GM12801 (cell line): ENCODE measurements around the gene CD58.

Source experiments
- TF ChIP-seq, protein P1 (sequence below): IDR thresholded peaks from one replicate; pipeline ENCODE4 v1.5.1; 2011; ENCODE audit warnings: control low read depth; ENCODE audit not compliant: insufficient read length; ENCODE audit errors: extremely low read depth

CD58 gene

DNA sequence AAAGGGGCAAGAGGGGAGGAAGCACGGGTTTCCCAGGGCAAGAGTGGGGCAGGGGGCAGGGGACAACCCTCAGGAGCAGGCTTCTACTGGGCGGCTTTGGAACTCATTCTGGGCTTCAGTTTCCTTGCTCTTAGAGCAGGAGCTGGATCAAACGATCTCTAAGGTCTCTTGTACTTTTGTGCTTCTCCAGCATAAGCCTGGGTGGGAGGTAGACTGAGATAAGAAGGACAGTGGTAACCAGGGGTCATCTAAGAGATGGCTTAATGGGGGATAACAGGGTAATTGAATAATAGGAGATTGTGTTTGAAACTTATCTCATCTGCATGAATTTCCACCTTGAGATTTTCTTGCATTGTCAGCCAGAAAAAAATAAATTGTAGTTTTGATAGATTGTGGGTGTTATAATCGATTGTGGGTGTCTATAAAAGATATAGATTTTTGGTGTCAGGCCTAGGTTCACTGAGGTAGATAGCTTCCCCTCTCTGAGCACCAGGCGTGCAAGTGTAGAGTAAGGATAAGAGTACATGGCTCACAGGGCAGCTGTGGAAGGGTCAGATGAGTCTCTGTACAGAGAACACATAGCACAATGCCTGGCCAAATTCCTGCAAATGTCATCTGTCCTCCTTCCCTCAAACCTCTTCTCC, 68.0 kb downstream of the CD58 start:
- TF ChIP-seq, protein P1, sequence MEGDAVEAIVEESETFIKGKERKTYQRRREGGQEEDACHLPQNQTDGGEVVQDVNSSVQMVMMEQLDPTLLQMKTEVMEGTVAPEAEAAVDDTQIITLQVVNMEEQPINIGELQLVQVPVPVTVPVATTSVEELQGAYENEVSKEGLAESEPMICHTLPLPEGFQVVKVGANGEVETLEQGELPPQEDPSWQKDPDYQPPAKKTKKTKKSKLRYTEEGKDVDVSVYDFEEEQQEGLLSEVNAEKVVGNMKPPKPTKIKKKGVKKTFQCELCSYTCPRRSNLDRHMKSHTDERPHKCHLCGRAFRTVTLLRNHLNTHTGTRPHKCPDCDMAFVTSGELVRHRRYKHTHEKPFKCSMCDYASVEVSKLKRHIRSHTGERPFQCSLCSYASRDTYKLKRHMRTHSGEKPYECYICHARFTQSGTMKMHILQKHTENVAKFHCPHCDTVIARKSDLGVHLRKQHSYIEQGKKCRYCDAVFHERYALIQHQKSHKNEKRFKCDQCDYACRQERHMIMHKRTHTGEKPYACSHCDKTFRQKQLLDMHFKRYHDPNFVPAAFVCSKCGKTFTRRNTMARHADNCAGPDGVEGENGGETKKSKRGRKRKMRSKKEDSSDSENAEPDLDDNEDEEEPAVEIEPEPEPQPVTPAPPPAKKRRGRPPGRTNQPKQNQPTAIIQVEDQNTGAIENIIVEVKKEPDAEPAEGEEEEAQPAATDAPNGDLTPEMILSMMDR: no peak

DNA sequence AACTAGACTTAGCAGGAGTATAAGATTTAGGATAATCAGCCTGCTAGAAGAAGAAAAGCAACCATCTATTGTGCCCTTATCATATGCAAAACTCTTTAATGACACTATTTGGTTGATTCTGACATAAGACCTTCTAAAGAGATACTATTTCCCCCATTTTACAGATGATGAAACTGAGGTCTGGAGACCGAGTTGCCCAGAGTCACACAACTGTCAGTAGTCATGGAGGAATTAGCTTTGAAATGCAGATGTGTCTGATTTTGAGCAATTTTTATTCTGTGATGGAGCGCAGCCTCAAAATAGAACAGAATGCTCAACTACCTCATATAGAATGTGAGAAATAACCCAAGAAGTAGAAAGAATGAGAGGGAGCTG, 69.0 kb downstream of the CD58 start:
- TF ChIP-seq, protein P1: no peak

DNA sequence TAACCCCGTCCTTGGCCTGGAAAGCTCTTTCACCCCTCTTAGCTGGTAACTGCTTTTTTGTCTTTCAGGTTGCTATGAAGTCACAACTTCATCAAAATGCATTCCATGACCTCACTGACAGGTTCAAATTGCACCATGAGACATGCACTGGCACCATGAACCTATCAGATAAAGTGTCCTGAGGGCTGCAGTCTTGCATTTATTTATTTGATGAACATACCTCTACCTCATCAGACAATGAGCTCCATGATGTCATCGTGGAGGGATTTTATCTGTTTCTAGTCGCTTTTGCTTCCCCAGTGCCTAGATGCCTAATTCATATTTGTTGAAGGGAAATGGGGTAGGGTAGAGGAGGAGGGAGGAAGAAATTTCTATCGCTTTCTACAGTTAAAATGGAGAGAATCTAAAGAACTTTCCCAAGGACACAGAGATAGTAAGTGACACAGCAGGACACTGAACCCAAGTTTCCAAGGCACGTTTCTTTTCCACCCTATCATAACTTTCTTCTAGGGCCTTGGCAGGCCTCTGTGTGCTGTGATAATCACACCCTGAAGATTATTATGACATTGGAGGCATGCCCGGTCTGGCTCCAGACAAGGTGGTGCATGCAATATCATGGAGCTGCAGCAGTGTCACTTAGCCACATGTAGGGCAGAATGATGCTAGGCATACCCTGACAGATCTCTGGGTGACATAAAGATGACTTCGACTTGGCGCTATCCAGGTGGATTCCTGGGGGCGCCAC, 69.5 kb downstream of the CD58 start:
- TF ChIP-seq, protein P1: no peak

DNA sequence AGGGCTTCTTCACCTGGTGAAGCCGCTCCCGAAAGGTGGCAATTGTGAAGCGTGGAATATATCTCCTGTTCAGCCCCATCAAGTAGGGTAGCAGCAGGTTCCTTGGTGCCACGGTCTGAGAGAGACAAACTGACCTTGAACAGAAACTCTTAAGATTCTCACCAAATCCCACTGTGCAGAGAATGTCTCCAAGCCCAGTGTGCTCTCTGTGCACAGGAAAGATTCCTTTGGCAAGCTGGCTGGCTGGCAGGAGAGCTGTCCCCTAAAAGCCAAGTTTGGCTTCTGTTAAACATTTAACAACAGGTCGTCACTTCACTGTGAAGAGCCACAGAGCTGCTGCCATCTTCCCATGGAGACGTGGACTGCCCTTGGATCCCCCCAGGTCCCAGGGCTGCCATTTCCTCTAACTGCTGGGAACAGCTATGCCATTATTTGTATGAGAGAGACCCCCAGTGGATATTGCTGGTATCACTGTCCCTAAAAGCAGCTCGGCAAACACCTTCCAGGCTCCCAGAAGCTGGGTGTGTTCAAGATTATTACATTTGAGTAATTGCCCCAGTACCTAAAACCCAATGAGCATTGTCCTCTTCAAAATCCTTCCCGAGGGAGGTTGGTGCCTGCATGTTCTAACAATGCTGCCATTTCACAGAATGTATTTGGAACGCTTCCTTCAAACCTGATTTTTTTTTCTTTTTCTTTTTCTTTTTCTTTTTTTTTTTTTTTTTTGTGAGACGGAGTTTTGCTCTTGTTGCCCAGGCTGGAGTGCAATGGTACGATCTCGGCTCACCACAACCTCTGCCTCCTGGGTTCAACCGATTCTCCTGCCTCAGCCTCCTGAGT, 71.8 kb downstream of the CD58 start:
- TF ChIP-seq, protein P1: no peak

DNA sequence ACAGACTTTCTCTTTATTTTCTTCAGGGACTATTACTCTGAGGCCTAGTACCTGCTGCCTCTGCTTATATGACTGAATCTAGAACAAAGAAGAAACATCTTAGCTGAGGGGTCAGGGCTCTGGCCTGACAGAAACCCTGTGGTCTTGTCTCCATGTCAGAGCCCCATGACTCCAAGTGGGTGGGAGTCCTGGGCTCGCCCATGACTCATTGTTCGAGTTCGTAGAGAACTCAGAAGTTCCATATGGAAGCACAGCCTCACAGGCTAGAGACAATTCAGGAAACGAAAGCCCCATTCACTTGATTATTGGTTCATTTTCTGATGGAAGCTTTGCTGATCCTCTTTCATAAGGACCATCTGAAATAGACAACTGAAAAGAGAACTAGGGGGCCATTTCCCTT, 73.2 kb downstream of the CD58 start:
- TF ChIP-seq, protein P1: no peak

DNA sequence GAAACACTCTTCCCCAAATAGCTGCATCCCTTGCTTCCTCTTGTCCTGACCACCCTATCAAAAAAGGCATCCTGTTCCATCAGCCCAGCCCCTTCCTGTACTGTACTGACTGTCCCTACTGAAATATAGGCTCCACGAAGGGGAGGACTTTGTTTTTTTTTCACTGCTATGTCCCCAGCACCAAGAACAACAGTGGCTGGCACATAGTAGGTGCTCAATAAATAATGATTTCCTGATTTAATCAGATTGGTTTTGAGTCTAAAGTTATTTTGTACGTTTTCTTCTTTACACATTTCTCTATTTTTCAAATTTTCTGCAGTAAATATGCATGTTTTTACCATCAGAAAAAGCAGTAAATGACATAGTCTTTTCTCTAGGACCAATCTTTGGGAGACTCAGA, 73.9 kb downstream of the CD58 start:
- TF ChIP-seq, protein P1: no peak

DNA sequence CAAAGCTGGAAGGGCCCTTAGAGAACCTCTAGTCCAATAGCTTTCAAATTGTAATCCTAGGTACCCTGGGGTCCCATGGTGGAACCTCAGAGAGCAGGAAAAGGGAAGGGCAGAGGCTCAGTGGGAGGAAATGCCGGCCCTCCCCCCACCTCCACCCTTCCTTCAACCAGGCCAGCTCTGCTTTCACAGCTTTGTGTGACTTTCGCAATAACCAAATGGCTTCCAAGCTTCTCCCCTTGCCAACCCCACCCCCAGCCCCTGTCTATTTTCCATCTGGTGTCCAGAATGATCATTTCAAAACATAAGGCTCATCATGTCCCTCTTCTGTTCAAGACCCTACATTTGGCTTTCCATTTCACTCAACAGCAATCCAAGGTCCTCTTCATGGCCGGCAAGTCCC, 74.4 kb downstream of the CD58 start:
- TF ChIP-seq, protein P1: no peak
